K562 (cell line): ENCODE data around the gene PARD3B. TPM values are rescaled to one million over a fixed set of nuclear protein-coding genes. Genes with fewer than 3 reads are reported as not detected.

Experiments used
- ATAC-seq: fragments of 200-7000 bp; cut with Tn5 transposase; 3 replicates; pipeline ENCODE4 v1.9.1; 2020; ENCODE audit warnings: moderate library complexity
- BruUV-seq: library from RNA; stranded (reverse); fragments of 400-500 nt; replicated peaks from 2 replicates; lab custom pipeline; 2021; lab: Mats Ljungman, UMichigan
- CTCF ChIA-PET: fragments of 300-600 bp; formaldehyde crosslinking; extraction: SDS; loops from one replicate; lab custom pipeline; 2021; ENCODE audit warnings: low intra/inter-chr PET ratio; lab: Yijun Ruan, JAX
- POLR2A ChIA-PET: fragments of 300-600, 350-650 bp; sonication (Branson Sonifier 250); formaldehyde crosslinking; extraction: SDS; loops from one replicate; lab custom pipeline; 2021; ENCODE audit warnings: antibody characterized with exemption, inconsistent platforms; lab: Yijun Ruan, JAX
- DNase-seq, 4 experiments: peaks; one replicate each; pipeline versions ENCODE4 v3.0.0 to v3.0.0-alpha.2; 2011 to 2018; ENCODE audit warnings: low spot score in 3 of 4, mixed read lengths in 3 of 4; ENCODE audit errors: extremely low read depth in 1 of 4
- FAIRE-seq: peaks from 2 replicates; lab custom pipeline; 2011; peaks lifted over from hg19 to GRCh38; lab: Jason Lieb, UNC
- H2AFZ ChIP-seq: 2 replicates; pipeline ENCODE4 v1.6.0; 2011; ENCODE audit warnings: low read depth, low read length, control low read depth, inconsistent platforms
- H3K27ac ChIP-seq: fragments of 200-600 bp; 3 replicates; pipeline ENCODE4 v1.8.0; 2011; ENCODE audit warnings: low read depth, mild to moderate bottlenecking, control low read depth, inconsistent platforms, low read length, moderate library complexity, mixed read lengths; ENCODE audit errors: extremely low read depth
- H3K27me3 ChIP-seq, 2 experiments: fragments of 300-600 bp in 1 of 2; 2 replicates in 1 of 2; 3 replicates in 1 of 2; pipeline versions ENCODE4 v1.6.0 to v1.8.0; 2011; ENCODE audit warnings: inconsistent platforms in 2 of 2, low read length in 2 of 2, mild to moderate bottlenecking in 1 of 2, mixed read lengths in 1 of 2, moderate library complexity in 1 of 2; ENCODE audit not compliant: control insufficient read depth in 2 of 2, insufficient read depth in 2 of 2
- H3K36me3 ChIP-seq: fragments of 300-600 bp; 3 replicates; pipeline ENCODE4 v1.8.0; 2011; ENCODE audit warnings: mild to moderate bottlenecking, low read length, inconsistent platforms; ENCODE audit not compliant: control insufficient read depth, insufficient read depth
- H3K4me1 ChIP-seq, 2 experiments: fragments of 200-600 bp in 1 of 2; replicated peaks in 1 of 2; 2 replicates in 1 of 2; 3 replicates in 1 of 2; pipeline versions ENCODE4 v1.5.1 to v1.8.0; 2011; ENCODE audit warnings: inconsistent platforms in 2 of 2, low read length in 2 of 2, mild to moderate bottlenecking in 1 of 2, mixed read lengths in 1 of 2, moderate library complexity in 1 of 2; ENCODE audit not compliant: control insufficient read depth in 2 of 2, insufficient read depth in 2 of 2
- H3K4me2 ChIP-seq: 2 replicates; pipeline ENCODE4 v1.6.1; 2011; ENCODE audit warnings: low read length, control low read depth, inconsistent platforms, mixed read lengths; ENCODE audit not compliant: insufficient read depth
- H3K4me3 ChIP-seq: fragments of 200-600 bp; sonication (generic), shearing (Covaris generic); 2 replicates; pipeline ENCODE4 v1.5.1; 2016; ENCODE audit warnings: control low read depth, inconsistent platforms
- H3K79me2 ChIP-seq: fragments of 200-600 bp; 3 replicates; pipeline ENCODE4 v1.8.0; 2011; ENCODE audit warnings: low read length, inconsistent platforms; ENCODE audit not compliant: control insufficient read depth, insufficient read depth
- H3K9ac ChIP-seq, 2 experiments: 2 replicates each; pipeline versions ENCODE4 v1.6.0 to v1.6.1; 2011; ENCODE audit warnings: low read depth in 2 of 2, low read length in 2 of 2, control low read depth in 1 of 2, inconsistent platforms in 1 of 2, mild to moderate bottlenecking in 1 of 2, mixed read lengths in 1 of 2; ENCODE audit not compliant: insufficient read depth in 1 of 2
- H3K9me1 ChIP-seq: one replicate; pipeline ENCODE4 v1.6.0; 2011; ENCODE audit warnings: inconsistent platforms, mild to moderate bottlenecking, low read length, moderate library complexity; ENCODE audit not compliant: control insufficient read depth, insufficient read depth
- H3K9me3 ChIP-seq: replicated peaks from 2 replicates; pipeline ENCODE4 v1.5.1; 2011; ENCODE audit warnings: low read depth, low read length, inconsistent platforms; ENCODE audit not compliant: control insufficient read depth, insufficient read depth
- H4K20me1 ChIP-seq: replicated peaks from 2 replicates; pipeline ENCODE4 v1.6.1; 2011; ENCODE audit warnings: low read length, inconsistent platforms, mixed read lengths; ENCODE audit not compliant: control insufficient read depth, insufficient read depth
- HIVEP1 ChIP-seq: fragments of 250-450 bp; sonication (Bioruptor Pico); IDR thresholded peaks from 2 replicates; pipeline ENCODE4 v1.4.0; 2020; ENCODE audit warnings: mild to moderate bottlenecking
- MAFF ChIP-seq: IDR thresholded peaks from 2 replicates; pipeline ENCODE4 v1.6.1; 2012; ENCODE audit warnings: low read length, improper control_type of control experiment
- MAFK ChIP-seq: IDR thresholded peaks from 2 replicates; pipeline ENCODE4 v1.6.1; 2011; ENCODE audit warnings: low read length, improper control_type of control experiment
- MCM2 ChIP-seq: fragments of 450-650 bp; IDR thresholded peaks from 2 replicates; pipeline ENCODE4 v1.6.1; 2017; ENCODE audit warnings: low read depth, mild to moderate bottlenecking
- PHB2 ChIP-seq: fragments of 450-650 bp; IDR thresholded peaks from 2 replicates; pipeline ENCODE4 v1.6.1; 2017; ENCODE audit warnings: low read depth
- PTRF ChIP-seq: fragments of 450-650 bp; IDR thresholded peaks from 2 replicates; pipeline ENCODE4 v1.6.1; 2016; ENCODE audit warnings: mild to moderate bottlenecking, missing genetic modification characterization, missing compliant biosample characterization
- ZBTB9 ChIP-seq: fragments of 450-650 bp; formaldehyde crosslinking; IDR thresholded peaks from 2 replicates; pipeline ENCODE4 v1.4.0; 2020; ENCODE audit warnings: mild to moderate bottlenecking, moderate library complexity
- ZNF143 ChIP-seq: sonication (generic); formaldehyde crosslinking; IDR thresholded peaks from 2 replicates; pipeline ENCODE4 v1.9.0; 2022; ENCODE audit warnings: mild to moderate bottlenecking, missing genetic modification reagents
- ZNF263 ChIP-seq: sonication (generic); formaldehyde crosslinking; IDR thresholded peaks from 2 replicates; pipeline ENCODE4 v1.8.0; 2022; ENCODE audit warnings: mild to moderate bottlenecking, missing genetic modification reagents, borderline replicate concordance
- ZNF316 ChIP-seq: fragments of 450-650 bp; IDR thresholded peaks from 2 replicates; pipeline ENCODE4 v1.6.1; 2016
- ZNF354B ChIP-seq: fragments of 250-450 bp; sonication (Bioruptor Pico); IDR thresholded peaks from 2 replicates; pipeline ENCODE4 v1.4.0; 2020
- WGBS: fragments of 100-300 bp; shearing (Covaris generic); methylation state at CpG from one replicate; pipeline ENCODE4 v1.1.6; 2016; ENCODE audit warnings: low coverage, mixed read lengths; ENCODE audit not compliant: insufficient coverage; ENCODE audit errors: missing lambda C conversion rate; 5-methylcytosine and 5-hydroxymethylcytosine counted together
- in situ Hi-C: fragments of 300-500 bp; cut with MboI; formaldehyde crosslinking; loops from 4 replicates; pipeline ENCODE4 v1.15.0; 2018; ENCODE audit warnings: inconsistent platforms, mixed read lengths
- intact Hi-C: fragments of 100-400 bp; cut with micrococcal nuclease; formaldehyde crosslinking; loops from 2 replicates; pipeline ENCODE4 v1.14.2; 2022
- polyA plus RNA-seq, 8 experiments: library from polyadenylated mRNA; depleted of rRNA in 4 of 8; stranded (reverse) in 5 of 8; unstranded in 3 of 8; fragments of >200 nt; fragmentation: Nextera tagmentation in 2 of 8; fragmentation: Illumina TruSeq in 1 of 8; extraction: Ambion mirVana in 2 of 8; extraction: Trizol in 1 of 8; gene quantifications; 2 replicates each; pipeline versions ENCODE4 v1.2.1 to v1.2.3, GENCODE V29; 2011 to 2014; ENCODE audit warnings: inconsistent platforms in 1 of 8, missing spikeins in 1 of 8
- total RNA-seq, 7 experiments: library from RNA; depleted of rRNA in 6 of 7; stranded (reverse); fragments of >200 nt in 6 of 7; fragmentation: Illumina TruSeq in 2 of 7; extraction: Trizol in 2 of 7; gene quantifications; 2 replicates each; pipeline versions ENCODE4 v1.2.1 to v1.2.3, GENCODE V29; 2011 to 2021; ENCODE audit warnings: low replicate concordance in 1 of 7
- TF ChIP-seq, protein P1 (sequence below): fragments of 450-650 bp; IDR thresholded peaks from 2 replicates; pipeline ENCODE4 v1.6.1; 2016; ENCODE audit warnings: low read depth

Gene PARD3B
- total and polyA plus RNA-seq, 9 of the 15 experiments (the other 6 are each of a cell fraction or from before 2014, with no cell fraction given), result 0.15 to 3.0 (median 1.1) TPM

- Histone ChIP-seq H3K4me1 (no peaks in the 10 kb centered on the region), H3K4me2 (no peak overlapping the region), H3K79me2 (no peaks in the 10 kb centered on the region), H3K9me3 (no peaks in the 10 kb centered on the region), H3K9me1 (no peaks in the 10 kb centered on the region), H3K4me3 (no peak overlapping the region), H3K27me3 (no peaks in the 10 kb centered on the region), H3K36me3 (no peaks in the 10 kb centered on the region), H3K27ac (no peak overlapping the region), H2AFZ (no peak overlapping the region), H3K9ac (no peak overlapping the region), H4K20me1 (no peaks in the 10 kb centered on the region)
- FAIRE-seq (no peak), ATAC-seq (no peak), DNase-seq (no peak)
- POLR2A ChIA-PET, result no interaction called here
- WGBS, result 62% methylated on average over 3 of the region's 3 CpGs
- no TSS peak for BruUV-seq
- in situ Hi-C loops, result no loop called here
- intact Hi-C loops, result no loop called here
- CTCF ChIA-PET, result no interaction called here
- no peak for TF ChIP-seq PTRF (tag)
- TF ChIP-seq ZNF316, result peak; percentile 87
- TF ChIP-seq MCM2, result no peak
- peak; percentile 91 for TF ChIP-seq MAFK
- TF ChIP-seq ZNF143 (CRISPR knock-in tag), result no peak
- no peak for TF ChIP-seq PHB2
- no peak for TF ChIP-seq ZBTB9 (CRISPR knock-in tag)
- TF ChIP-seq, protein P1, sequence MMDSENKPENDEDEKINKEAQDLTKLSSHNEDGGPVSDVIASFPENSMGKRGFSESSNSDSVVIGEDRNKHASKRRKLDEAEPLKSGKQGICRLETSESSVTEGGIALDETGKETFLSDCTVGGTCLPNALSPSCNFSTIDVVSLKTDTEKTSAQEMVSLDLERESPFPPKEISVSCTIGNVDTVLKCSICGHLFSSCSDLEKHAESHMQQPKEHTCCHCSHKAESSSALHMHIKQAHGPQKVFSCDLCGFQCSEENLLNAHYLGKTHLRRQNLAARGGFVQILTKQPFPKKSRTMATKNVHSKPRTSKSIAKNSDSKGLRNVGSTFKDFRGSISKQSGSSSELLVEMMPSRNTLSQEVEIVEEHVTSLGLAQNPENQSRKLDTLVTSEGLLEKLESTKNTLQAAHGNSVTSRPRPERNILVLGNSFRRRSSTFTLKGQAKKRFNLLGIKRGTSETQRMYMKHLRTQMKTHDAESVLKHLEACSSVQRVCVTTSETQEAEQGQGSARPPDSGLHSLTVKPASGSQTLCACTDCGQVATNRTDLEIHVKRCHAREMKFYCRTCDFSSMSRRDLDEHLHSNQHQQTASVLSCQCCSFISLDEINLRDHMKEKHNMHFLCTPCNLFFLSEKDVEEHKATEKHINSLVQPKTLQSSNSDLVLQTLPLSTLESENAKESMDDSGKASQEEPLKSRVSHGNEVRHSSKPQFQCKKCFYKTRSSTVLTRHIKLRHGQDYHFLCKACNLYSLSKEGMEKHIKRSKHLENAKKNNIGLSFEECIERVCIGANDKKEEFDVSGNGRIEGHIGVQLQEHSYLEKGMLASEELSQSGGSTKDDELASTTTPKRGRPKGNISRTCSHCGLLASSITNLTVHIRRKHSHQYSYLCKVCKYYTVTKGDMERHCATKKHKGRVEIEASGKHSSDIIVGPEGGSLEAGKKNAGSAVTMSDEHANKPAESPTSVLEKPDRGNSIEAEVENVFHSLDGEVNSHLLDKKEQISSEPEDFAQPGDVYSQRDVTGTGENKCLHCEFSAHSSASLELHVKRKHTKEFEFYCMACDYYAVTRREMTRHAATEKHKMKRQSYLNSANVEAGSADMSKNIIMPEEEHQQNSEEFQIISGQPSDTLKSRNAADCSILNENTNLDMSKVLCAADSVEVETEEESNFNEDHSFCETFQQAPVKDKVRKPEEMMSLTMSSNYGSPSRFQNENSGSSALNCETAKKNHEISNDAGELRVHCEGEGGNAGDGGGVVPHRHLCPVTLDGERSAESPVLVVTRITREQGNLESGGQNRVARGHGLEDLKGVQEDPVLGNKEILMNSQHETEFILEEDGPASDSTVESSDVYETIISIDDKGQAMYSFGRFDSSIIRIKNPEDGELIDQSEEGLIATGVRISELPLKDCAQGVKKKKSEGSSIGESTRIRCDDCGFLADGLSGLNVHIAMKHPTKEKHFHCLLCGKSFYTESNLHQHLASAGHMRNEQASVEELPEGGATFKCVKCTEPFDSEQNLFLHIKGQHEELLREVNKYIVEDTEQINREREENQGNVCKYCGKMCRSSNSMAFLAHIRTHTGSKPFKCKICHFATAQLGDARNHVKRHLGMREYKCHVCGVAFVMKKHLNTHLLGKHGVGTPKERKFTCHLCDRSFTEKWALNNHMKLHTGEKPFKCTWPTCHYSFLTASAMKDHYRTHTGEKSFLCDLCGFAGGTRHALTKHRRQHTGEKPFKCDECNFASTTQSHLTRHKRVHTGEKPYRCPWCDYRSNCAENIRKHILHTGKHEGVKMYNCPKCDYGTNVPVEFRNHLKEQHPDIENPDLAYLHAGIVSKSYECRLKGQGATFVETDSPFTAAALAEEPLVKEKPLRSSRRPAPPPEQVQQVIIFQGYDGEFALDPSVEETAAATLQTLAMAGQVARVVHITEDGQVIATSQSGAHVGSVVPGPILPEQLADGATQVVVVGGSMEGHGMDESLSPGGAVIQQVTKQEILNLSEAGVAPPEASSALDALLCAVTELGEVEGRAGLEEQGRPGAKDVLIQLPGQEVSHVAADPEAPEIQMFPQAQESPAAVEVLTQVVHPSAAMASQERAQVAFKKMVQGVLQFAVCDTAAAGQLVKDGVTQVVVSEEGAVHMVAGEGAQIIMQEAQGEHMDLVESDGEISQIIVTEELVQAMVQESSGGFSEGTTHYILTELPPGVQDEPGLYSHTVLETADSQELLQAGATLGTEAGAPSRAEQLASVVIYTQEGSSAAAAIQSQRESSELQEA, result no peak
- TF ChIP-seq ZNF354B (CRISPR knock-in tag), result no peak
- no peak for TF ChIP-seq ZNF263
- TF ChIP-seq MAFF, result peak; percentile 86
- TF ChIP-seq HIVEP1 (CRISPR knock-in tag), result no peak
Observed at GRCh38 chr2:204964414-204964813, 419.1 kb downstream of the PARD3B start.
